ENCODE measurements around the gene GSE1.

- no peak for TF ChIP-seq CTCF (IDR thresholded peaks at IDR 0.05)
- TF ChIP-seq POLR2A (IDR thresholded peaks at IDR 0.05): no peak
Measured at GRCh38 chr16:85695196-85696128, 82.3 kb downstream of the GSE1 start.

Measured in right lobe of liver (tissue), 4 donors.